Measurements from ENCODE around the gene EVA1A. TPM values are rescaled to one million over a fixed set of nuclear protein-coding genes. Genes with fewer than 3 reads are reported as not detected.

The EVA1A gene
- total and polyA plus RNA-seq, 2 experiments from 2014 or later, result 126 to 145 TPM

DNA sequence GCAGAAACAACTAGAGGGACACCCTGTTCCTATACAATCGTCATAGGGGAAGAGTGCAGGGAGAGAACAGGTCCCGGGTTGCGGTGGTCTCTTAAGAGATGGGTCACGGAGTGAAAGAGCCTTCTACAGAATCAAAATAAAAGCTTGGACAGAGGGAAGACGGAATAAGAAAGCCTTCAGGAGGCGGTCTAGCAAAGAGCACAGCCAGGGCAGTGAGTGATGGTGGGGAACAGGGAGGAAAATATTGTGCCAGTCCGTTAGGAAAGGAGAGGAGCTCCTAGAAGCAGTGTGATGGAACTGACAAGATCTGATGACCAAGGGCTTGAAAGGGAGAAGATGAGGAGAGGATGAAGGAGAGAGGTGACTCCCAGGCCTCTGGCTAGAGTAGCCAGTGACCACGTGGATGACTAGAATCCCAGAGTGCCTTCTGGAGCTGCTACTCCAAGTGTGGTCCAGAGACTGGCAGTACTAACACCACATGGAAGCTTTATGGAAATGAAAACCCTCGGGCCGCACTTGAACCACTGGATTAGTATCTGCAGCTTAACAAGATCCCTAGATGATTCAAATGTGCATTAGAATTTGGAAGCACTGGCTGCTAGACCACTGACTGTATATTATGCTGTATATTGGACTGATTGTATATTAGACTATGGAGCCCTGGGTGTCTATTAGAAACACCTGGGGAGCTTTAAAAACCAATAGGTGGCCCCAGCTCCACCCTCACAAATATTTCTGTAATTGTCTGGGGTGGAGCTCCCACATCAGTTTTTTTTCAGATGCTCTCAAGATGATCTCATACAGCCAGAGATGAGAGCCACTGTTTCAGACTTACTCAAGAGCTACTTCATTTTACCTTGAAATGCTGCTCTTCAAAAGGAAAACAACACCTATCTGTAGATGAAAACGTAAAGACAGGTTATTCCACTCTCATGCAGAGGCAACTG lies 1.1 kb upstream of the EVA1A start:
- H3K79me2 ChIP-seq (ENCODE audit: insufficient read depth), result peaks cover 39% of the 10 kb centered on the region
- H3K36me3 ChIP-seq (ENCODE audit: low read depth), result peaks cover 10% of the 10 kb centered on the region; the same call in 1 of the 2 replicates
- DNase-seq, result peak; percentile 74
- H3K27ac ChIP-seq, result peak overlapping the region; percentile 86
- H3K9ac ChIP-seq, result peak overlapping the region; percentile 83
- H3K4me1 ChIP-seq (ENCODE audit: insufficient read depth), result peaks cover 60% of the 10 kb centered on the region
- TF ChIP-seq EZH2 (IDR thresholded peaks at IDR 0.05; ENCODE audit: insufficient read depth, poor library complexity, severe bottlenecking) (no peak), EZH2phosphoT487 (IDR thresholded peaks at IDR 0.05; ENCODE audit: insufficient read depth, low read depth) (no peak)
- H2AFZ ChIP-seq, result peak overlapping the region; percentile 68
- H3K4me2 ChIP-seq (ENCODE audit: unreplicated experiment), result peak overlapping the region; percentile 95
- H3K27me3 ChIP-seq (replicated peaks; ENCODE audit: insufficient read depth), result no peaks in the 10 kb centered on the region
- H4K20me1 ChIP-seq (ENCODE audit: insufficient read depth), result no peaks in the 10 kb centered on the region; the same call in 1 of the 2 replicates
- peaks cover 37% of the 10 kb centered on the region for H3F3A ChIP-seq (ENCODE audit: insufficient read depth)
- no peaks in the 10 kb centered on the region for H3K9me3 ChIP-seq (ENCODE audit: low read depth)
- H3K4me3 ChIP-seq, result peak overlapping the region; percentile 88
- 51 to 52% methylated on average over 11 of the region's 11 CpGs for WGBS, 2 experiments (ENCODE audit: low coverage in 1 of 2, low lambda C conversion rate in 2 of 2, missing lambda C conversion rate in 2 of 2)
- no peaks in the 10 kb centered on the region for H3K9me2 ChIP-seq (ENCODE audit: insufficient read depth)
- in situ Hi-C loops (cut with MboI), result no loop called here

DNA sequence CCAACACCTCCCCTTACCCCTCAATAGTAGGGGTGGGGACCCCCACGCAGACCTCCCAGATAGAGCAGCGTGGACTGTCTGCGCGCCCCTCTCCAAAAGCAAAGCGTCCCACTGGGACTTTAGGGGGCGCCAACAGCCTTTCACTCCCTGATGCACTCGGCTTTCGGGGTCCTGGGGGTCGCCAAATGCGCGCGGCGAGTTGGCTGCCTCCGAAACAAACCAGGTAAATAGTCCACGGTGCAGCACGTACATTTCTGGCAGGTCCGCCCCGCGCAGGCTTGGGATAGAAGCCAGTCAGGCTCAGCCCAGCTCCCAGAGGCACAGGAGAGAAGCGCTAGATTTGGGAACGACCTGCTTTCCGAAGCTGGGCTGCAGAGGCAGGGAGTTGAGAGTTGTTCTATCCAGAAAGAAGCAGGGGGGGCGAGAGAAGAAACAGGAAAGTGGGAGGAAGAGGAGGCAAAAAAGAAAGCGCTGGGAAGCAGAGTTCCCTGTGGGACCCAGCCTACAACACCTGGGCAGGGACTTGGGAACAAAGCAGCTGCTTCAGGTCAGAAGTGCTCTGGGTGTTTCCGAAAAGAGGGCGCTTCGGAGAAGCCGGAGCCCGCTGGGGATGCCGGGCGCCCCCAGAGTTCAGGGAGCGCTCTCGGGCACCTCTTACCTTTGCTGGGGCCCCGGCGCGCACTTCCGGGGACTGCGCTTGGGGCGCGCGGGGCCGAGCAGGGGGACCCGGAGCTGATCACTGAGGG lies 544 bp downstream of the EVA1A start:
- peaks cover 26% of the 10 kb centered on the region for H3F3A ChIP-seq (ENCODE audit: insufficient read depth)
- WGBS, 2 experiments (ENCODE audit: low coverage in 1 of 2, low lambda C conversion rate in 2 of 2, missing lambda C conversion rate in 2 of 2), result 1 to 2% methylated on average over 43 of the region's 43 CpGs
- H3K4me2 ChIP-seq (ENCODE audit: unreplicated experiment), result peak overlapping the region; percentile 95
- H3K27me3 ChIP-seq (replicated peaks; ENCODE audit: insufficient read depth), result no peaks in the 10 kb centered on the region
- H3K9me2 ChIP-seq (ENCODE audit: insufficient read depth), result no peaks in the 10 kb centered on the region
- peak overlapping the region; percentile 83 for H3K9ac ChIP-seq
- peaks cover 56% of the 10 kb centered on the region for H3K79me2 ChIP-seq (ENCODE audit: insufficient read depth)
- peak overlapping the region; percentile 86 for H3K27ac ChIP-seq
- peaks cover 10% of the 10 kb centered on the region; the same call in 1 of the 2 replicates for H3K36me3 ChIP-seq (ENCODE audit: low read depth)
- H4K20me1 ChIP-seq (ENCODE audit: insufficient read depth), result peaks cover 8% of the 10 kb centered on the region; the same call in 1 of the 2 replicates
- TF ChIP-seq EZH2 (IDR thresholded peaks at IDR 0.05; ENCODE audit: insufficient read depth, poor library complexity, severe bottlenecking) (no peak), EZH2phosphoT487 (IDR thresholded peaks at IDR 0.05; ENCODE audit: insufficient read depth, low read depth) (no peak)
- no peaks in the 10 kb centered on the region for H3K9me3 ChIP-seq (ENCODE audit: low read depth)
- H3K4me1 ChIP-seq (ENCODE audit: insufficient read depth), result peaks cover 59% of the 10 kb centered on the region
- peak overlapping the region; percentile 88 for H3K4me3 ChIP-seq
- peak; percentile 63 for DNase-seq
- in situ Hi-C loops (cut with MboI), result no loop called here
- H2AFZ ChIP-seq, result peak overlapping the region; percentile 68

DNA sequence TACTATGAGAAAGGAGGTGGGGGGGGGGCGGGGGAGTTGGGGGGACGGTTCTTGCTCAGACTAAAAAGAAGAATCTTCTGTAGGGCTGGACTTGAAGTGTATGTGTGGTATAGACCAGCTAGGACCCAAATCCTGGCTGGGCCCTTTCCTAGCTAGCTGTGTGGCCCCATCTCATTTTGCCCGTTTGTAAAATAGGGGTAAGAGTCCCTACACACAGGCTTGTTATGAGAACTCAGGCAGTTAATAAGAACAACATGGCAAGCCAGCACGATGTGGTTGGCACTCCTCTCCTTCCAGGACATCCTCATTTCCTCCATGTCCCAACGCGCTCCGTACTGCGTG lies 1.1 kb downstream of the EVA1A start:
- in situ Hi-C loops (cut with MboI), result no loop called here
- Histone ChIP-seq H3K27ac (peak overlapping the region; percentile 86), H4K20me1 (ENCODE audit: insufficient read depth) (peaks cover 8% of the 10 kb centered on the region; the same call in 1 of the 2 replicates), H3K36me3 (ENCODE audit: low read depth) (peaks cover 10% of the 10 kb centered on the region; the same call in 1 of the 2 replicates), H3F3A (ENCODE audit: insufficient read depth) (peaks cover 22% of the 10 kb centered on the region), H3K9ac (peak overlapping the region; percentile 83), H3K9me3 (ENCODE audit: low read depth) (no peaks in the 10 kb centered on the region), H3K9me2 (ENCODE audit: insufficient read depth) (no peaks in the 10 kb centered on the region), H3K27me3 (replicated peaks; ENCODE audit: insufficient read depth) (no peaks in the 10 kb centered on the region), H3K79me2 (ENCODE audit: insufficient read depth) (peaks cover 61% of the 10 kb centered on the region), H3K4me1 (ENCODE audit: insufficient read depth) (peaks cover 54% of the 10 kb centered on the region), H3K4me3 (peak overlapping the region; percentile 88), H2AFZ (peak overlapping the region; percentile 68; the same call in 1 of the 2 replicates), H3K4me2 (ENCODE audit: unreplicated experiment) (peak overlapping the region; percentile 95)
- TF ChIP-seq EZH2 (IDR thresholded peaks at IDR 0.05; ENCODE audit: insufficient read depth, poor library complexity, severe bottlenecking) (no peak), EZH2phosphoT487 (IDR thresholded peaks at IDR 0.05; ENCODE audit: insufficient read depth, low read depth) (no peak)
- 0 to 4% methylated on average over 7 to 8 of the region's 8 CpGs for WGBS, 2 experiments (ENCODE audit: low coverage in 1 of 2, low lambda C conversion rate in 2 of 2, missing lambda C conversion rate in 2 of 2)
- no peak for DNase-seq

Data from GM23248 (cell line).